H1 (cell line): ENCODE data around the gene CRKL. TPM values are rescaled to one million over a fixed set of nuclear protein-coding genes. Genes with fewer than 3 reads are reported as not detected.
A peak's percentile ranks its signal among the peaks of the same experiment; 100 is the strongest.

ENCODE experiments used
- CTCF ChIA-PET: fragments of 300-600 bp; sonication (Branson Sonifier 250); formaldehyde crosslinking; loops from one replicate; lab custom pipeline; 2021; ENCODE audit not compliant: partially characterized antibody; lab: Charles Lee
- POLR2A ChIA-PET: fragments of 300-600 bp; sonication (Branson Sonifier 250); formaldehyde crosslinking; loops from one replicate; lab custom pipeline; 2021; ENCODE audit warnings: inconsistent platforms; ENCODE audit not compliant: partially characterized antibody; lab: Charles Lee
- DNase-seq, 2 experiments: peaks; one replicate each; pipeline versions ENCODE4 v3.0.0 to v3.0.0-alpha.2; 2010 to 2022; ENCODE audit warnings: low spot score in 2 of 2, low read depth in 1 of 2, mixed read lengths in 1 of 2
- FAIRE-seq: peaks from 2 replicates; lab custom pipeline; 2011; peaks lifted over from hg19 to GRCh38; lab: Jason Lieb, UNC
- H2AFZ ChIP-seq: 2 replicates; pipeline ENCODE4 v1.8.1; 2012; ENCODE audit warnings: low read length, inconsistent platforms
- H2AK5ac ChIP-seq: 2 replicates; pipeline ENCODE4 v1.6.1; 2013; ENCODE audit warnings: low read depth, low read length
- H2BK120ac ChIP-seq: replicated peaks from 2 replicates; pipeline ENCODE3; 2013; ENCODE audit warnings: low read depth, low read length, inconsistent platforms
- H2BK12ac ChIP-seq: 2 replicates; pipeline ENCODE4 v1.6.1; 2013; ENCODE audit warnings: low read depth, low read length
- H2BK15ac ChIP-seq: 2 replicates; pipeline ENCODE4 v1.6.1; 2013; ENCODE audit warnings: low read length
- H2BK20ac ChIP-seq: 2 replicates; pipeline ENCODE4 v1.6.1; 2013; ENCODE audit warnings: low read length
- H2BK5ac ChIP-seq: 2 replicates; pipeline ENCODE4 v1.6.1; 2013; ENCODE audit warnings: low read depth, low read length
- H3K14ac ChIP-seq: 2 replicates; pipeline ENCODE4 v1.6.1; 2013; ENCODE audit warnings: inconsistent platforms; ENCODE audit not compliant: insufficient read length
- H3K18ac ChIP-seq: 2 replicates; pipeline ENCODE4 v1.6.1; 2013; ENCODE audit warnings: low read length; ENCODE audit errors: extremely low read depth
- H3K23ac ChIP-seq: 2 replicates; pipeline ENCODE4 v1.6.1; 2013; ENCODE audit warnings: inconsistent platforms; ENCODE audit not compliant: insufficient read length
- H3K23me2 ChIP-seq: 2 replicates; pipeline ENCODE4 v1.6.1; 2013; ENCODE audit warnings: low read depth, low read length
- H3K27ac ChIP-seq: 2 replicates; pipeline ENCODE4 v1.6.1; 2011; ENCODE audit warnings: low read depth, low read length, inconsistent platforms
- H3K27me3 ChIP-seq, 4 experiments: replicated peaks in 1 of 4; 1 replicate in 1 of 4; 2 replicates in 3 of 4; pipeline versions ENCODE4 v1.6.1 to v1.8.1; 2011 to 2013; ENCODE audit warnings: low read length in 3 of 4, mild to moderate bottlenecking in 3 of 4, inconsistent platforms in 2 of 4, mixed read lengths in 2 of 4, moderate library complexity in 1 of 4; ENCODE audit not compliant: control insufficient read depth in 3 of 4, insufficient read depth in 3 of 4; ENCODE audit errors: extremely low read depth in 1 of 4
- H3K36me3 ChIP-seq, 4 experiments: 2 replicates each; pipeline versions ENCODE4 v1.6.1 to v1.8.1; 2011 to 2013; ENCODE audit warnings: mild to moderate bottlenecking in 4 of 4, low read length in 3 of 4, moderate library complexity in 2 of 4, control low read depth in 1 of 4, inconsistent platforms in 1 of 4; ENCODE audit not compliant: insufficient read depth in 4 of 4, control insufficient read depth in 2 of 4
- H3K4ac ChIP-seq: replicated peaks from 2 replicates; pipeline ENCODE3; 2013; ENCODE audit warnings: low read length, low read depth, mixed read lengths, inconsistent platforms; ENCODE audit not compliant: insufficient read length
- H3K4me1 ChIP-seq, 4 experiments: replicated peaks in 1 of 4; 1 replicate in 1 of 4; 2 replicates in 3 of 4; pipeline versions ENCODE4 v1.6.1 to v1.8.1; 2011 to 2013; ENCODE audit warnings: low read length in 3 of 4, inconsistent platforms in 2 of 4, mixed read lengths in 1 of 4; ENCODE audit not compliant: insufficient read depth in 4 of 4, control insufficient read depth in 3 of 4
- H3K4me2 ChIP-seq, 2 experiments: 2 replicates each; pipeline versions ENCODE4 v1.6.1 to v1.8.1; 2011 to 2013; ENCODE audit warnings: low read depth in 2 of 2, low read length in 2 of 2, control low read depth in 1 of 2, inconsistent platforms in 1 of 2, mild to moderate bottlenecking in 1 of 2; ENCODE audit not compliant: insufficient read depth in 1 of 2
- H3K4me3 ChIP-seq, 4 experiments: fragments of 200-600, 300-600 bp in 1 of 4; sonication (generic), shearing (Covaris generic), sonication (Bioruptor Twin) in 1 of 4; 2 replicates each; pipeline versions ENCODE4 v1.5.1 to v1.8.1; 2011 to 2016; ENCODE audit warnings: low read length in 4 of 4, low read depth in 3 of 4, control low read depth in 2 of 4, inconsistent platforms in 2 of 4, mild to moderate bottlenecking in 2 of 4, mixed read lengths in 1 of 4, moderate library complexity in 1 of 4; ENCODE audit not compliant: insufficient read depth in 2 of 4; ENCODE audit errors: extremely low read depth in 1 of 4
- H3K56ac ChIP-seq: replicated peaks from 2 replicates; pipeline ENCODE3; 2013; ENCODE audit warnings: low read depth, mild to moderate bottlenecking, mixed read lengths, low read length, inconsistent platforms; ENCODE audit not compliant: insufficient read length
- H3K79me1 ChIP-seq: 2 replicates; pipeline ENCODE4 v1.6.1; 2013; ENCODE audit warnings: low read depth, low read length, control low read depth
- H3K79me2 ChIP-seq, 2 experiments: 2 replicates each; pipeline versions ENCODE4 v1.6.1 to v1.8.1; 2012 to 2013; ENCODE audit warnings: low read length in 2 of 2, mild to moderate bottlenecking in 2 of 2, inconsistent platforms in 1 of 2; ENCODE audit not compliant: insufficient read depth in 2 of 2, control insufficient read depth in 1 of 2
- H3K9ac ChIP-seq, 4 experiments: replicated peaks in 1 of 4; 1 replicate in 1 of 4; 2 replicates in 3 of 4; pipeline versions ENCODE4 v1.6.1 to v1.8.1; 2011 to 2013; ENCODE audit warnings: low read depth in 3 of 4, low read length in 3 of 4, control low read depth in 2 of 4, mild to moderate bottlenecking in 2 of 4, moderate library complexity in 2 of 4, inconsistent platforms in 1 of 4; ENCODE audit errors: extremely low read depth in 1 of 4
- H3K9me3 ChIP-seq, 2 experiments: 2 replicates each; pipeline versions ENCODE4 v1.6.1 to v1.8.1; 2012 to 2013; ENCODE audit warnings: mild to moderate bottlenecking in 2 of 2, moderate library complexity in 2 of 2, control low read depth in 1 of 2, inconsistent platforms in 1 of 2, low read depth in 1 of 2, low read length in 1 of 2, mixed read lengths in 1 of 2; ENCODE audit not compliant: insufficient read depth in 2 of 2
- H4K20me1 ChIP-seq, 2 experiments: replicated peaks in 1 of 2; 2 replicates each; pipeline versions ENCODE3 to v1.8.1; 2011 to 2013; ENCODE audit warnings: inconsistent platforms in 2 of 2, low read length in 2 of 2, mild to moderate bottlenecking in 1 of 2; ENCODE audit not compliant: insufficient read depth in 2 of 2, control insufficient read depth in 1 of 2
- H4K5ac ChIP-seq: 2 replicates; pipeline ENCODE4 v1.6.1; 2013; ENCODE audit warnings: low read length, low read depth, mixed read lengths, inconsistent platforms; ENCODE audit not compliant: insufficient read length
- H4K8ac ChIP-seq: 2 replicates; pipeline ENCODE4 v1.8.0; 2013; ENCODE audit warnings: mild to moderate bottlenecking, moderate library complexity, low read length, inconsistent platforms; ENCODE audit not compliant: insufficient read depth; ENCODE audit errors: extremely low read depth
- H4K91ac ChIP-seq: replicated peaks from 2 replicates; pipeline ENCODE3; 2013; ENCODE audit warnings: low read length, mixed read lengths, inconsistent platforms; ENCODE audit not compliant: insufficient read length
- NRF1 ChIP-seq: IDR thresholded peaks from 2 replicates; pipeline ENCODE4 v1.6.1; 2011; ENCODE audit warnings: mild to moderate bottlenecking, low read depth, low read length, improper control_type of control experiment
- ZNF274 ChIP-seq: IDR thresholded peaks from 2 replicates; pipeline ENCODE4 v1.7.0; 2012; ENCODE audit warnings: low read length, borderline replicate concordance; ENCODE audit errors: extremely low read depth
- WGBS, 2 experiments: shearing (Covaris generic) in 1 of 2; methylation state at CpG; one replicate each; pipeline versions ENCODE4 v1.1.6 to v1.1.7; 2013 to 2015; ENCODE audit warnings: low lambda C conversion rate in 2 of 2, mixed read lengths in 2 of 2, inconsistent platforms in 1 of 2, low coverage in 1 of 2, missing lambda C conversion rate in 1 of 2; ENCODE audit not compliant: insufficient replicate concordance in 2 of 2, insufficient coverage in 1 of 2, insufficient read length in 1 of 2; ENCODE audit errors: extremely low coverage in 1 of 2, missing lambda C conversion rate in 1 of 2; 5-methylcytosine and 5-hydroxymethylcytosine counted together
- polyA plus RNA-seq, 7 experiments: library from polyadenylated mRNA; depleted of rRNA in 3 of 7; stranded (reverse) in 5 of 7; unstranded in 2 of 7; fragments of >200 nt in 5 of 7; fragments of 200-250 nt in 2 of 7; gene quantifications; 1 replicate in 5 of 7; 2 replicates in 1 of 7; 4 replicates in 1 of 7; pipeline versions ENCODE4 v1.2.1 to v1.2.3, GENCODE V29; 2011 to 2013; ENCODE audit warnings: missing spikeins in 2 of 7, mixed read lengths in 2 of 7
- total RNA-seq: library from RNA; stranded (reverse); fragmentation: NEBNext Ultra II Directional; extraction: Animal tissue kit (Norgen Biotek cat#: 25700); gene quantifications from 2 replicates; pipeline ENCODE4 v1.2.1, GENCODE V29; 2021

CRKL gene
- total and polyA plus RNA-seq, 2 of the 8 experiments (the other 6 are each of a cell fraction or from before 2014, with no cell fraction given) = 34.5 to 94.5 TPM

DNA sequence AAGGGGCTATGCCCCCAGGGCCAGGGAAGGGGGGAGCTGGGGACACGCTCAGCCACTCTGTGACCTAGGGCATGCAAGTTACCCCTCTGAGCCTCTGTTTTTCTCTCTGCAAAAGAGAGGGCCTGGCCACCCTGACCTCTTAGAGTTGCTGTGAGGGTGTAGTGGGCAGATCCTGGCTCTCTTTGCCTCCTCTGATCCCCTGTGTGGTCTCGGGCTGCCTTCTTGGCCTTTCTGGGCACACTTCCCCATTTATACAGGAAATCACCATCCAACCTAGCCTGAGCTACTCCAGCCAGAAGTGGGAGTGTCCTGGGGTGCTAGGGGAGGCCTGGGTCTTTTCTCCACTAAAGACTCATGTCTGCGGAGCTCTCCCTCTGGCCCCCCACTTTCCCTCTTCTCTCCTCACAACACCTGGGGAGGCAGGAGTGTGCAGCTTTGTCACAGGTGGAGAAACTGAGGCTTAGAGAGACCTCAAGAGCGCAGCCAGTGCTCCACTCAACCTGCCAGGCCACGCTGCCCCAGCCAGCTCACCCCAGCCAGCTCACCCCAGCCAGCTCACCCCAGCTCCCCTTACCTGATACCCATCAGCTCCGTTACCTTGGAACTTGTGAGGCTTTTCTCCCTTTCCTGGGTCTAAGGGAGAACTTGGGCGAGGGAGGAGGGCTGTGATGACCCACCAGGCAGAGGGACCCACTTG lies 51.2 kb downstream of the CRKL start:
- Histone ChIP-seq H3K56ac (no peak overlapping the region), H3K4me1 (peaks cover 0 to 19% (median 13%) of the 10 kb centered on the region in 4 experiments; a peak in 6 of 7 replicates), H3K23ac (no peak overlapping the region), H3K9me3 (no peaks in the 10 kb centered on the region), H3K4me3 (peak overlapping the region in 1 of 4 experiments; percentile 39; a peak in 2 of 8 replicates), H2BK12ac (0 out of 2 replicates have a peak overlapping the region, but pooled peaks have one; percentile 39), H2BK5ac (no peak overlapping the region), H4K5ac (no peak overlapping the region), H4K91ac (no peak overlapping the region), H4K8ac (no peak overlapping the region), H3K36me3 (no peaks in the 10 kb centered on the region), H3K27ac (no peak overlapping the region), H3K27me3 (peaks cover 31 to 64% (median 50%) of the 10 kb centered on the region in 4 experiments), H3K79me1 (no peaks in the 10 kb centered on the region), H3K4ac (no peak overlapping the region), H3K14ac (no peak overlapping the region), H3K79me2 (no peaks in the 10 kb centered on the region), H3K9ac (no peak overlapping the region), H2BK20ac (no peak overlapping the region), H3K18ac (no peak overlapping the region; the same call in 1 of the 2 replicates), H2BK15ac (no peak overlapping the region), H2AFZ (no peak overlapping the region), H3K4me2 (peak overlapping the region; percentile 30 to 35; a peak in 1 of 4 replicates), H3K23me2 (peaks cover 2% of the 10 kb centered on the region; the same call in 1 of the 2 replicates), H2AK5ac (no peak overlapping the region), H4K20me1 (peaks cover 6 to 10% of the 10 kb centered on the region in 2 experiments), H2BK120ac (no peak overlapping the region)
- ChIA-PET CTCF (interaction anchor here (0.7 to 10.9 kb wide), 6 partner anchors 10 to 83 kb away, joined by 3 to 115 read pairs (median 8); partner anchors contain the start of gene THAP7), POLR2A (interaction anchor here (0.7 to 2.2 kb wide), 5 partner anchors 10 to 78 kb away, joined by 3 to 15 read pairs (median 5); no protein-coding TSS in a partner anchor)
- DNase-seq = peak in 1 of 2 experiments; percentile 54
- FAIRE-seq = no peak
- WGBS, 2 experiments = 72% methylated on average over 3 of the region's 7 CpGs; no CpG with 5 or more reads in 1 of the 2 experiments
- TF ChIP-seq ZNF274 (no peak), NRF1 (no peak)
